HG03064 (cell line): ENCODE measurements around the gene TTC32.
A peak's percentile ranks its signal among the peaks of the same experiment; 100 is the strongest.

Source experiments
- ATAC-seq: cut with Tn5 transposase; IDR thresholded peaks from one replicate; pipeline ENCODE4 v1.9.1; 2021; ENCODE audit warnings: low read depth; ENCODE audit not compliant: unreplicated experiment

TTC32 gene

DNA sequence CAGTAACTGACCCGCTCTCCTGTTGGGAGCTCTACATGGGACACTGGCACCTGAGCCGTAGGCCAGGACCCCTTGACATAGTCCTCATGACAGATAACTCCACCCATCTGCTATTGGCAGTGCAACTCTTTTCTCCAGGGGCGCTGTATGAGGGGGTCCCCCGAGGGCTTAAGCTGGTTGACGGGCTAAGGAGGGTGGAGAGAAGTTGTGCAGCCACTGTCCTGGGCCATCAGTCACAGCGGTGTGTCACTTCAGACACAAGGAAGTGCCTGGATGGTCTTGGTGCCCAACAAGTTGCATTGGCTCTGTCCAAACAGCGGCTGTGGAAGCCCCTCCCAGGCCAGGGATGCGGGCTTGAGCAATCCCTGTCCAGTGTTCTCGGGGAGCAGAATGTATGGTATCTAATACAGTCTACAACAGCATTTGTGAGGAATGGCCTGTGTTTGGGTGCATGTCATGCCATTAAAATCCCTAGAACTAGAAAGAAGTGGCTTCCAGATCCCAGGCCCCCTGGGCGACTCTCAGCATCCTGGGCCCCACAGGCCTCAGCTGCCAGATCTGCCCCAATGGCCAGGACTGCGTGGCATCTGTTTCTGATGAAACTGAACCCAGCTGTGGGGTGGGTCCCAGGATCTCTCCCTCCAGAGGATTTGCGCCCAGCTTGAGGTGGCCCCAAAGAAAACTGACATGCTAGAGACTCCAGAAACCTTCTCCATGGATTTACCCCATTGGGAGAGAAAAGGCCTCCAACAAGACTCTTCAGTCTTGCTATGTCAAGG is 23.3 kb downstream of the TTC32 start:
- no peak for ATAC-seq

- ATAC-seq: no peak
Measured at GRCh38 chr2:19876751-19877150, 25.0 kb downstream of the TTC32 start.

- no peak for ATAC-seq
Measured at GRCh38 chr2:19875280-19875679, 26.5 kb downstream of the TTC32 start.

GRCh38 chr2:19874726-19875125 is 27.1 kb downstream of the TTC32 start:
- ATAC-seq: no peak

- ATAC-seq: no peak
Measured at GRCh38 chr2:19873014-19873413, 28.8 kb downstream of the TTC32 start.

DNA sequence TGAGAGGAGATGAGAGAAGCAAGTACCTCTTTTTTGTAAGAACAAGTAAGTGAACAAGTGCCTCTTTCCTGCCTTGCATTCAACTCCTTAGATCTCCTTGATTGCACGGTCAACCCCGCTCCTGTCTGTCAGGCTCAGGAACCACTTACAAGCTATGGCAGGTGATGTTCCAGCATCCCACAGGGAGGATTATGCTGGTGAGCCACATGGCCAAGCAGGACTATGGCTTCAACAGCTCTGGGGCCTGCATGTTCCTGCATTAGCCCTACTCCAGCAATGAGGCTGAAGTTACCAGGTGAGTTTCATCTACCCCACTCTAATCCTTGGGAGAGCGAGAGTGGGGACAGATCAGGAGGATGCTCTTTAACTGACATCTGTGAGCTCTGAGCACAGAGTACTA is 29.5 kb downstream of the TTC32 start:
- ATAC-seq: no peak

GRCh38 chr2:19871836-19872235 is 29.9 kb downstream of the TTC32 start:
- ATAC-seq: no peak

DNA sequence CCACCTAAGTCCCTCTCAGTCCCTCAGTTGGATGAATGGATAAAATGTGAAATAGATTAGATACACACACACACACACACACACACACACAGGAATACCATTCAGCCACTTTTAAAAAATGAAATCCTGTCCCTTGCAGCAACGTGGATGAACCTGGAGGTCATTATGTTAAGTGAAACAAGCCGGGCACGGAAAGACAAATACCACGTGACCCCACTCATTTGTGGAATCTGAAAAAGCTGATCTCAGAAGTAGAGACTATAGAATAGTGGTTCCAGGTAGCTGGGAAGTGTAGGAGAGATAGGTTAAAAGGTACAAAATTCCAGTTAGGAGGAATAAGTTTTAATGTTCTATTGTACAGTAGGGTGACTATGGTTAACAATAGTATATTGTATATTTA is 31.0 kb downstream of the TTC32 start:
- ATAC-seq: no peak

GRCh38 chr2:19868701-19869580 is 32.8 kb downstream of the TTC32 start:
- ATAC-seq: peak; percentile 57

DNA sequence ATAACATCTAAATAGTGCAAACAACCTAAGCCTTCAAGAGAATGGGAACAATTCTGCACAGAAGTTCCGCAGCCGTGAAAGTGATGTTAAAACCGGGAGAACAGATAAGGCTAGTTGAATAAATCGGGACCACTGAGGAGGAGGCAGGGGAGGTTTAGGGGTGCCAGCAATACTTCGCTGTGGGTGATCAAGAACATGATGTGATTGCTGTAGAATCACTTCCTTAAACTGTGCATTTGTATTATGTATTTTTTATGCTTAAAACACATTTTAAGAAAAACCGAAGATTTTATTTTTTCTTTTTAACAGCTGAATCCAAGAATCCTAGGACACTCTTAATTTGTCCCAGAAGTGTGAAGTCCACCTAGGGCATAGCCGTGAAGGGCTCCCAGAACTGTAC is 33.6 kb downstream of the TTC32 start:
- ATAC-seq: no peak

- ATAC-seq: no peak
Measured at GRCh38 chr2:19866771-19867170, 35.0 kb downstream of the TTC32 start.

DNA sequence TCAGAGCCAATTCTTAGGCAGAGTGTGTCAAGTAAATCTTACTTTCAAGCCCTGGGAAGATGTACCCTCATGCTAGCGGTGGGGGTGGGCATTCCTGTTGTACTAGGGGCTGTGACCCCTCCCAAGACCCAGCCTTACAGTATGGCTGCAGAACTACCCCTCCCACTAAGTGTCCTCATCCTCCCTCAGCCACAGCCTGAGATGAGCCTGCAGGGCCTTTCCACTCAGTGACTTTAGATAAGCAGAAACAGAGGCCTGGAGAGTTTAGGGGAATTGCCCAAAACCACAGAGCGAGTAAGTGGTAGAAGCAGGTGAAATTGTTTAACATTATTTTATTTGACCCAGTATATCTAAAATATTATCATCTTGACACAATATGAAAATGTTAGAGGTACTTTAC is 36.6 kb downstream of the TTC32 start:
- no peak for ATAC-seq

GRCh38 chr2:19864381-19864780 is 37.4 kb downstream of the TTC32 start:
- no peak for ATAC-seq

DNA sequence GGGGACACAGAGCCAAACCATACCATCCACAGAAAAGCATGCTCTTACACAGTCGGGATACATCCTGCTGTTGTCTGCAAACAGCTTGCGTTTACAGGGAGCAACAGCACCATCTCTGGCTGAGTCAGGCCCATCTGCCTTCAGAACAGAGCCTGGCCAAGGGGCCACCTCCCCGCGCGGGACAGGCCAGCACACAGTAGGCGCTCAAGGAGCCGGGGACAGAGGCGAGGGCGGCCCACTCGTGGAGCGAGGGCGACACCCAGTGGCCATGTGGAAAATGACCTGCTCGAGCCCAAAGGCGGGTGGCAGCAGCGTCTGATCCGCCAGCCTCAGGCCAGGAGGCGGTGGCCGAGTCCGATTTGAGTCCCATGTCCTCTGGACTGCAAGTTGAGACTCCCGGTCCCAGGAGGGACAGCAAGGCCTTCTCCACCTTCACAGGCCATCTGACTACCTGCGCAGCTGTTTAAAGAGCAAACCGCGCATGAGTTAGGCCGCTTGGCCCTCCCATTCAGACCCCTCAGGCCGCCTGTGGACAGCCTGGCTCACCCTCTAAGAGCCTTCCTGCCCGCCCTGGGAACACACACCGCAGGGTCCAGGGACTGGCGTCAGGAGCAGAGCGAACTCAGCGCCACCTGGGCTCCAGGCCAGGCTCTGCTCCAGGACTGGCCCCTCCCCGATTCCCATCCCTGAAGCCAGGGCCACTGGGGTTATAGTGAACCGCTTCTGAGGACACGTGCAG is 38.3 kb downstream of the TTC32 start:
- peak; percentile 79 for ATAC-seq

DNA sequence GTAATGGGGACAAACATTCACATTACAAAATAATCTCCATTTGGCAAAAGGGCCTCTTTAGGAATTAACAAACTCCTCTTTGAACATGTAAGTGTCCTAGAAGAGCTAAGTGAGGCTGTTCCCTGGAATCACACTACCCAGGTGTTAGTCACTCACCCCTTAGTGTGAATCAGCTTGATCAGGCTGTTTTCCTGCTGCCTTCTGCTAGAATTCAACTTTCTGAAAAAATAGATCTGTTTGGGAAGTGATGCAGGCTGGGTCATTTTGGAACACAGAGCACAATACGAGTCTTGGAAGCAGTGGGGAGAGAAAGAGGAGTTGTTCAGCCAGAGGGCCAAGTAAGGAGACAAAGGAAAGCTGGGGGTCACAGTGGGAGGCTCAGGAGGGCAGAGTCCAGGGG is 40.0 kb downstream of the TTC32 start:
- no peak for ATAC-seq

GRCh38 chr2:19860022-19860421 is 41.8 kb downstream of the TTC32 start:
- ATAC-seq: no peak

GRCh38 chr2:19859565-19859964 is 42.2 kb downstream of the TTC32 start:
- no peak for ATAC-seq

DNA sequence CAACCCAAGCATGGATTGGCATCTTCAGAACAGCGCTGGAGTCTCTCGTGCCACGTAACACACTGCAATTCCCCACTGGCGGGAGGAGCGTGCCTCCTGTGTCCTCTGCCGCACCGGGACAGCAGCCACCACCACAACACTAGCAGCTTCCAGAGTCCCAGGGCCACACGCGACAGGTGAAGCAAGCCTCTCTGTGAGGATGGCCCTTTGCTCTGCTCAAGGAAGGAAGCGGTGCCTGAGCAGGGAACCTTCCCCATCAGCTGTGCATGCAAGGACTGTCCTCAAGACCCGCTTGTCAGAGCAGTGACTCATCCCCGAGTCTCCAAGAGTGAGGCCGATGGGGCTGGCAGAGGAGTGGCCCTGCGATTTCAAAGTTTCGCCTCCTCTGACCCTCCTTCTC is 44.0 kb downstream of the TTC32 start:
- no peak for ATAC-seq

DNA sequence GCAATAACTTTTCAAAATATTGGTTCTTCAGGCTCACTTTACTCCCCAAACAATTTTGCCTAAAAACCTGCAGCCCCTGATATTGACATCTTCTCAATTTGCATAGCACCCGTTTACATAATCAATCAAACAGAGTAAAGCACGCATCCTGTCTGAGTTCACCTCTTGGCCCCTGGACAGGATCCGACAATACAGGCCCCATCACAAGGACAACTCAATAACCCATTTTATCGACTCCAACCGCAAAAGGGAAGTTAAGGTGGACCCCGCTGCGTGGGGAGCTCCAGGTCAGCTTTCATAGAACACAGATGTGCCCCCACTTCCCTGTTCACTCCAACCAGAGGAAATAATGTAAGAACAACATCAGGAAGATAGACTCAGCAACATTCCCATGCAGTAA is 44.7 kb downstream of the TTC32 start:
- no peak for ATAC-seq

DNA sequence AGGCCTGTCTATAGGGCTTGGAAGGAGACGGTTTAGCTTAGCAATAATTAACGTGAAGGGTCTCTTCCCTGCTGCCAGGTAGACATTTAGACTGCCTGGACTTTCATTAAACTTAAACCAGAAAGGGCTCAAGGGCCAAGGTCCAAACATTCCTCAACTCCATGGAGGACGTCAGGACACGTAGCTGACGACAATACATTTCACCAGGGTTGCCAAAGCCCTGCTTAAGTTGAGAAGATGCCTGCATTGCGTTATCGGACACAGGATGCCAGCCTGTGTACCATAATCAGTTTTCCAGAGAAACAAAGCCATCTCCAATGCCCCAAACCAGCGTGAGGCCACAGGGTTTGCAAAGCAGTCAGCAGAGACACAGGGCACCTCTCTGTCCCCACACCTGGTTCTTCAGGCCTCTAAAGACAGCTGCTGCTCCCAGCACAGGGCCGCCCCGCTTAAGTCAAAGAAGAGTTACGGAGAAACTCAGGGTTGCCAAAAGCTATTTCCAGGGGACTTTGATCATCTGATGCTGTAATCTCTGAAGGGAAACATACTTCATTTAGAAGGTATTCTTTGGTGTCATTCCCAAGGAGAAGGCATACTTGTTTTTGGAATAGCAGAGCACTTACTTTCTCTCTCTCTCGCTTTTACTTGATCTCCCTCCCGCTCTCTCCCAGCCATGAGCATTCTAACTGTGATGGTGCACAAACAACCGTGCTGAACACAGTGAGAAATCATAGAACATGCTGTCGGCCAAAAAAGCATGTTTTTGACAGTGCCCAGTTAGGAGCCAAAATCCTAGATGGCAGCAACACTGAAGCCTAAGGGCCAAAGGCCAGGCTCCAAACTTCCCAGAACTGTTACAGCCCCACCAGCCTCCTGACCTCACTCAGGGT is 46.0 kb downstream of the TTC32 start:
- ATAC-seq: no peak
